GM21825 (cell line): ENCODE data around the gene ZNF366.

Source experiments
- ATAC-seq: cut with Tn5 transposase; IDR thresholded peaks from one replicate; pipeline ENCODE4 v1.9.1; 2021; ENCODE audit warnings: mild to moderate bottlenecking, moderate library complexity; ENCODE audit not compliant: unreplicated experiment

Gene ZNF366

GRCh38 chr5:72507231-72507906, at the start of gene ZNF366:
TSS of gene ZNF366 (minus strand) at chr5:72507410. CDS start at chr5:72461496, 45,914 bp downstream.
- ATAC-seq = no peak

GRCh38 chr5:72556351-72557166, 49.3 kb upstream of the ZNF366 start:
- ATAC-seq = peak; percentile 71

- ATAC-seq = no peak
Observed at GRCh38 chr5:72555871-72556270, 48.7 kb upstream of the ZNF366 start.

GRCh38 chr5:72554897-72555296, 47.7 kb upstream of the ZNF366 start:
- ATAC-seq = no peak

- no peak for ATAC-seq
Observed at GRCh38 chr5:72552041-72552557, 44.9 kb upstream of the ZNF366 start.

GRCh38 chr5:72550595-72550994, 43.4 kb upstream of the ZNF366 start:
- no peak for ATAC-seq

GRCh38 chr5:72543811-72544210, 36.6 kb upstream of the ZNF366 start:
- no peak for ATAC-seq

GRCh38 chr5:72543365-72543764, 36.2 kb upstream of the ZNF366 start:
- ATAC-seq = no peak

- no peak for ATAC-seq
Observed at GRCh38 chr5:72542695-72543094, 35.5 kb upstream of the ZNF366 start.

- no peak for ATAC-seq
Observed at GRCh38 chr5:72541501-72542225, 34.5 kb upstream of the ZNF366 start.

GRCh38 chr5:72540759-72541438, 33.7 kb upstream of the ZNF366 start:
- ATAC-seq = no peak

- no peak for ATAC-seq
Observed at GRCh38 chr5:72539726-72540125, 32.5 kb upstream of the ZNF366 start.

GRCh38 chr5:72539038-72539437, 31.8 kb upstream of the ZNF366 start:
- ATAC-seq = no peak

- no peak for ATAC-seq
Observed at GRCh38 chr5:72537166-72537565, 30.0 kb upstream of the ZNF366 start.

- ATAC-seq = no peak
Observed at GRCh38 chr5:72531496-72532190, 24.4 kb upstream of the ZNF366 start.

- no peak for ATAC-seq
Observed at GRCh38 chr5:72530196-72530595, 23.0 kb upstream of the ZNF366 start.

GRCh38 chr5:72529383-72529782, 22.2 kb upstream of the ZNF366 start:
- no peak for ATAC-seq

- no peak for ATAC-seq
Observed at GRCh38 chr5:72525816-72526215, 18.6 kb upstream of the ZNF366 start.

GRCh38 chr5:72523960-72524582, 16.9 kb upstream of the ZNF366 start:
- ATAC-seq = peak; percentile 49

- no peak for ATAC-seq
Observed at GRCh38 chr5:72522607-72523006, 15.4 kb upstream of the ZNF366 start.
